ENCODE results near the gene ABCA13.

Gene ABCA13

DNA sequence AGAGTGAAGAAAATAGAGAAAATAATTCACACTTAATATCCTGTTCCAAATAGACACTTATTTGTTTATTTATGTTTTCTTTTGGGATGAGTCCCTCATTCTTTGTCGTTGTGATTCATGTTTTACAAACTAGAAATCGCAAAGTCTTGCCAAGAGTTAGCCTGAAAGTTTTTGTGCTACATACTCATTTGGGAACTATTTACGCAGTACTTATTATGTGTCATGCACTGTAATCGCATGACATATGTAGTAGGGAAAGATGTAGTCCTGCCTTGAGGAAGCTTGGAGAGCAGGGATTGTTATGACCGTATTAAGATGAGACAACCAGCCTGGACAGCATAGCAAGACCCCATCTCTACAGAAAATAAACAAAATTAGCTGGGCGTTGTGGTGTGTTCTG is 189.3 kb downstream of the ABCA13 start:
- no peak for TF ChIP-seq FOXM1 (IDR thresholded peaks at IDR 0.05; ENCODE audit: borderline replicate concordance, low read depth)

DNA sequence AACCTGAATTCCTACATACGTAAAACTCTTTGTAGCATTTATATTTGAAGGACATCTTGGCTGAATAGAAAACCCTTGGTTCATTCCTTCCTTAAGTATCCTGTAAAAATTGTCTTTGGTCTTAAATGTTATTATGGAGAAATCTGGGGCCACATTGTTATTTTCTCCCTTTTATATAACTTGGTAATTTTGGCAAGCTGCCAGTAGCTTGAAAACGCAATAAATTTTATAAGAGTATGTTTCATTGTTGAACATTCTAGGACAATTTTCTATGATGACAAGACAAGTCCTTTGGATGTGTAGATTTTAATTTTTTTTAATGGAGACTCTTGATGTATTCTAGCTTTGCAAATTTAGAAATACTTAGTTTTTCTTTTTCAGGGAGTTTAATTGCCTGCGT is 191.9 kb downstream of the ABCA13 start:
- TF ChIP-seq ZBTB7A (IDR thresholded peaks at IDR 0.05; ENCODE audit: low read depth) (no peak), CEBPB (IDR thresholded peaks at IDR 0.05) (no peak), TCF12 (IDR thresholded peaks at IDR 0.05; ENCODE audit: low read depth) (no peak), FOXM1 (IDR thresholded peaks at IDR 0.05; ENCODE audit: borderline replicate concordance, low read depth) (no peak), TEAD4 (IDR thresholded peaks at IDR 0.05) (no peak)
- TF ChIP-seq, protein P1, sequence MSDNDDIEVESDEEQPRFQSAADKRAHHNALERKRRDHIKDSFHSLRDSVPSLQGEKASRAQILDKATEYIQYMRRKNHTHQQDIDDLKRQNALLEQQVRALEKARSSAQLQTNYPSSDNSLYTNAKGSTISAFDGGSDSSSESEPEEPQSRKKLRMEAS (IDR thresholded peaks at IDR 0.05): no peak

DNA sequence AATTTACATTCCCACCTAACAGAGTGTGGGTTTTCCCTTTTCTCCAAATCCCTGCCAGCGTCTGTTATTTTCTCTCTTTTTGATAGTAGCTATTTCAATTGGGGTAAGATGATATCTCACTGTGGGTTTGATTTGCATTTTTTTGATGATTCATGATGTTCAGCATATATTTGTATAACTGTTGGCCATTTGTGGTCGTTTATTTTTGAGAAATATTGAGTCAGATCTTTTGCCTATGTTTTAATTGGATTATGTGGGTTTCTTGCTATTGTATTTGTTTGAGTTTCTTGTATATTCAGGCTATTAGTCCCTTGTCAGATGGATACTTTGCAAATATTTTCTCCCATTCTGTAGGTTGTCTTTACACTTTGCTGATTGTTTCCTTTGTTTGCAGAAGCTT is 193.8 kb downstream of the ABCA13 start:
- TF ChIP-seq RAD21 (IDR thresholded peaks at IDR 0.05; ENCODE audit: low read depth) (no peak), TEAD4 (IDR thresholded peaks at IDR 0.05) (no peak), TAF1 (IDR thresholded peaks at IDR 0.05; ENCODE audit: low read depth) (no peak), EP300 (IDR thresholded peaks at IDR 0.05; ENCODE audit: borderline replicate concordance) (no peak), CREB1 (IDR thresholded peaks at IDR 0.05; ENCODE audit: low read depth) (no peak), NFIC (IDR thresholded peaks at IDR 0.05) (no peak), FOXM1 (IDR thresholded peaks at IDR 0.05; ENCODE audit: borderline replicate concordance, low read depth) (no peak), YY1 (IDR thresholded peaks at IDR 0.05; ENCODE audit: low read depth) (no peak), TCF12 (IDR thresholded peaks at IDR 0.05; ENCODE audit: low read depth) (no peak), CEBPB (IDR thresholded peaks at IDR 0.05) (no peak), EGR1 (IDR thresholded peaks at IDR 0.05) (no peak), ZBTB7A (IDR thresholded peaks at IDR 0.05; ENCODE audit: low read depth) (no peak)
- TF ChIP-seq, protein P2, sequence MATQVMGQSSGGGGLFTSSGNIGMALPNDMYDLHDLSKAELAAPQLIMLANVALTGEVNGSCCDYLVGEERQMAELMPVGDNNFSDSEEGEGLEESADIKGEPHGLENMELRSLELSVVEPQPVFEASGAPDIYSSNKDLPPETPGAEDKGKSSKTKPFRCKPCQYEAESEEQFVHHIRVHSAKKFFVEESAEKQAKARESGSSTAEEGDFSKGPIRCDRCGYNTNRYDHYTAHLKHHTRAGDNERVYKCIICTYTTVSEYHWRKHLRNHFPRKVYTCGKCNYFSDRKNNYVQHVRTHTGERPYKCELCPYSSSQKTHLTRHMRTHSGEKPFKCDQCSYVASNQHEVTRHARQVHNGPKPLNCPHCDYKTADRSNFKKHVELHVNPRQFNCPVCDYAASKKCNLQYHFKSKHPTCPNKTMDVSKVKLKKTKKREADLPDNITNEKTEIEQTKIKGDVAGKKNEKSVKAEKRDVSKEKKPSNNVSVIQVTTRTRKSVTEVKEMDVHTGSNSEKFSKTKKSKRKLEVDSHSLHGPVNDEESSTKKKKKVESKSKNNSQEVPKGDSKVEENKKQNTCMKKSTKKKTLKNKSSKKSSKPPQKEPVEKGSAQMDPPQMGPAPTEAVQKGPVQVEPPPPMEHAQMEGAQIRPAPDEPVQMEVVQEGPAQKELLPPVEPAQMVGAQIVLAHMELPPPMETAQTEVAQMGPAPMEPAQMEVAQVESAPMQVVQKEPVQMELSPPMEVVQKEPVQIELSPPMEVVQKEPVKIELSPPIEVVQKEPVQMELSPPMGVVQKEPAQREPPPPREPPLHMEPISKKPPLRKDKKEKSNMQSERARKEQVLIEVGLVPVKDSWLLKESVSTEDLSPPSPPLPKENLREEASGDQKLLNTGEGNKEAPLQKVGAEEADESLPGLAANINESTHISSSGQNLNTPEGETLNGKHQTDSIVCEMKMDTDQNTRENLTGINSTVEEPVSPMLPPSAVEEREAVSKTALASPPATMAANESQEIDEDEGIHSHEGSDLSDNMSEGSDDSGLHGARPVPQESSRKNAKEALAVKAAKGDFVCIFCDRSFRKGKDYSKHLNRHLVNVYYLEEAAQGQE (IDR thresholded peaks at IDR 0.05; ENCODE audit: low read depth): no peak
- TF ChIP-seq, protein P3, sequence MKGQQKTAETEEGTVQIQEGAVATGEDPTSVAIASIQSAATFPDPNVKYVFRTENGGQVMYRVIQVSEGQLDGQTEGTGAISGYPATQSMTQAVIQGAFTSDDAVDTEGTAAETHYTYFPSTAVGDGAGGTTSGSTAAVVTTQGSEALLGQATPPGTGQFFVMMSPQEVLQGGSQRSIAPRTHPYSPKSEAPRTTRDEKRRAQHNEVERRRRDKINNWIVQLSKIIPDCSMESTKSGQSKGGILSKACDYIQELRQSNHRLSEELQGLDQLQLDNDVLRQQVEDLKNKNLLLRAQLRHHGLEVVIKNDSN (IDR thresholded peaks at IDR 0.05): no peak
- TF ChIP-seq, protein P1 (IDR thresholded peaks at IDR 0.05): no peak

DNA sequence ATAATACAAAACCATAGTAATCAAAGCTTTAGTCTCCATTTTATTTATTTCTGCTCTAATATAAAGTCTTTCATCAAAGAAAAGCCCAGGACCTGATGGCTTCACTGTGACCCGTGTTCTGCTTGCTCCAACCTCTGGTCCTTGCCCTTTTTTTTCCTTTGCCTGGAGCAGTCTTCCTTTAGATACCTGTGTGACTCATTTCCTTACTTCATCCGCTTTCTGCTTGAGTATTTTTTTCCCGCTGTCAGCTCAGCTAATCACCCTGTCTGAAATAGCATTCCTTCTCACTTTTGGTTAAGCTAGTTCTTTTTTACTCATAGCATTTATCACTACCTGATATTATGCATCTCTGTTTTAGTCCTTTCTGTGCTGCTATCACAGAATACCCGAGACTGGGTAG is 194.8 kb downstream of the ABCA13 start:
- TF ChIP-seq NFIC (IDR thresholded peaks at IDR 0.05): no peak
- no peak for TF ChIP-seq ZBTB7A (IDR thresholded peaks at IDR 0.05; ENCODE audit: low read depth)
- TF ChIP-seq, protein P3 (IDR thresholded peaks at IDR 0.05): no peak
- no peak for TF ChIP-seq CEBPB (IDR thresholded peaks at IDR 0.05)

DNA sequence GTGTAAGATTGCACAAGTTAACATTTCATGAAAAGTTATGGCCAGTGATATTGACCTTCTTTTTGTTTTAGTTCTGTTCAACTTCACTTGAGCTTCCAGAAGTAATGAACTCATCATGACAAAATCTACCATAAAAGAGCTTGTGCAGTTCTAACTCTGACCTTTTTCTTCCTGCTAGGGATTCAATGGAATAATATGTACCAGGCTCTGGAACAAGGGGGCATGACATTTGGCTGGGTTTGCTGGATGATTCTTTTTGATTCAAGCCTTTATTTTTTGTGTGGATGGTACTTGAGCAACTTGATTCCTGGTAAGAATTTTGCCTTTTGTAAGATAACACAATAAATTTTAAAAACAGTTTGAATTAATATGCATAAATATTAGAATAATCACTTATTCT is 205.0 kb downstream of the ABCA13 start:
- TF ChIP-seq, protein P3 (IDR thresholded peaks at IDR 0.05): no peak
- TF ChIP-seq TEAD4 (IDR thresholded peaks at IDR 0.05) (no peak), TCF12 (IDR thresholded peaks at IDR 0.05; ENCODE audit: low read depth) (no peak)
- TF ChIP-seq, protein P2 (IDR thresholded peaks at IDR 0.05; ENCODE audit: low read depth): no peak
- TF ChIP-seq, protein P1 (IDR thresholded peaks at IDR 0.05): no peak

DNA sequence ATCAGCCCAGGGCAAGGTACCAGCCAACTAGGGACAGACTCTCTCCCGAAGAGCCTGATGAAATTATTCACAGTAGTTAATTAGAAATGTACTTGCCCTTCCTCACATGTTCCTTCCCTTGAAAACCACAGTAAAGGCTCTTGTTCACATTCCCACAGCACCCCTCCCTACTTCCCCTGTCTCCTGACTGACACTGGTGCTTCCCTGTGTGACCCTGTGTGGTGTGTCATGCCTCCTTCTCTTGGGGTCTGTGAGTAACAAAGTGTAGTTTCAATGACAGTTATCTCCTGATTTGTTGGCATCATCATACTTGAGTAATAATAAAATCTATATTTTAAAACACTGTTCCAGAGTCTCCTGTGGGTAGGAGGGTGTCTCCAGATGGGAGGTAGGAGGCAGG is 209.7 kb downstream of the ABCA13 start:
- TF ChIP-seq YY1 (IDR thresholded peaks at IDR 0.05; ENCODE audit: low read depth): no peak
- TF ChIP-seq EGR1 (IDR thresholded peaks at IDR 0.05): no peak
- no peak for TF ChIP-seq CEBPB (IDR thresholded peaks at IDR 0.05)
- no peak for TF ChIP-seq FOXM1 (IDR thresholded peaks at IDR 0.05; ENCODE audit: borderline replicate concordance, low read depth)
- TF ChIP-seq NFIC (IDR thresholded peaks at IDR 0.05): no peak

DNA sequence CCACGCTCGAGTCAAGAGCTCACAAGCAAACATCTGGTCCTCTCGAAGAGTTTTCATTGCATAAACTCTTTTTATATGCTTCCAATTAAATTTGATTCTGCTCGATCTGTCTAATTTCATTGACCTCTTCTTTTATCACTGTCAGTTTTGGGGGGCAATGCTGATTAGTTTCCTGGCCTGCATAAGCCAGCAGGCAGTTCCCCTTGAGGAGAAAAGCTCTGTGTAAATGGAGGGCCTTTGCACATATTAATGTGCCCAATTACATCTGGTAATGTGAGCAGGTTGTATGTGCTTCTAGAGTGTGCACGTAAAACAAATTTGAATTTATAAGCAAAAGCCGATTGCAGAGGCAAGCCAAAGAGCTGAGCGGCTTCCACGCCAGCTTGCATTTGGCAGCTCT is 210.3 kb downstream of the ABCA13 start:
- TF ChIP-seq EGR1 (IDR thresholded peaks at IDR 0.05): no peak
- no peak for TF ChIP-seq CREB1 (IDR thresholded peaks at IDR 0.05; ENCODE audit: low read depth)
- no peak for TF ChIP-seq YY1 (IDR thresholded peaks at IDR 0.05; ENCODE audit: low read depth)

All from Ishikawa (cell line).